GM18526 (cell line): ENCODE data around the gene CCL2.

Experiments used
- POLR2A ChIP-seq: IDR thresholded peaks from 3 replicates; pipeline ENCODE4 v1.6.1; 2011; ENCODE audit not compliant: insufficient read length; ENCODE audit errors: extremely low read depth

The CCL2 gene

DNA sequence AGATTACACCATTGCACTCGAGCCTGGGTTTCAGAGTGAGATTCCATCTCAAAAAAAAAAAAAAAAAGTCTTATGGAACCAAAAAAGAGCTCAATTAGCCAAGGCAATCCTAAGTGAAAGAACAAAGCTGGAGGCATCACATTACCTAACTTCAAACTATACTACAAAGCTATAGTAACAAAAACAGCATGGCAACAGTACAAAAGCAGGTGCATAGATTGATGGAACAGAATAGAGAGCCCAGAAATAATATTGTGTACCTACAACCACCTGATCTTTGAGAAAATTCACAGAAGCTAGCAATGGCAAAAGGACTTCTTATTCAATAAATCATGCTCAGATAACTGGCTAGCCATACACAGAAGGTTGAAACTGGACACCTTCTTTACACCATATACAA is 24.7 kb upstream of the CCL2 start:
- no peak for TF ChIP-seq POLR2A

DNA sequence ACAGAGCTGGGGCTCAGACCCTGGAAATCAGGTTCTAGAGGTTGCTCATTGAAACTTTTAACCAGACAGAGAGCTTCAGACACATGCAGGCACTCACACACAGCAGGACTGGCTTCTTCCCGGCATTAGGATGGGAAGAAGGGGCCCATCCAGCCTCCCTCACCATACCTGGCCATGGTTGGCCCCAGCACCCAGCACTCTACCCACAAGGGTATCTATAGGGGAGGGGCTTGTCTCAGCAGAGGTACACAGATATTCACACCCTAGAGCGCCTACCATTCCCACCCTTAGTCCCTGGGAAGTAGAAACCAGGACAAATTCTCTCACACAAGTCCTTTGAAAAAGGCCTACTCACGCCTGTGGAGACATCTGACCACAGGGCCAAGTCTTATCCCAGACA is 20.5 kb upstream of the CCL2 start:
- no peak for TF ChIP-seq POLR2A

DNA sequence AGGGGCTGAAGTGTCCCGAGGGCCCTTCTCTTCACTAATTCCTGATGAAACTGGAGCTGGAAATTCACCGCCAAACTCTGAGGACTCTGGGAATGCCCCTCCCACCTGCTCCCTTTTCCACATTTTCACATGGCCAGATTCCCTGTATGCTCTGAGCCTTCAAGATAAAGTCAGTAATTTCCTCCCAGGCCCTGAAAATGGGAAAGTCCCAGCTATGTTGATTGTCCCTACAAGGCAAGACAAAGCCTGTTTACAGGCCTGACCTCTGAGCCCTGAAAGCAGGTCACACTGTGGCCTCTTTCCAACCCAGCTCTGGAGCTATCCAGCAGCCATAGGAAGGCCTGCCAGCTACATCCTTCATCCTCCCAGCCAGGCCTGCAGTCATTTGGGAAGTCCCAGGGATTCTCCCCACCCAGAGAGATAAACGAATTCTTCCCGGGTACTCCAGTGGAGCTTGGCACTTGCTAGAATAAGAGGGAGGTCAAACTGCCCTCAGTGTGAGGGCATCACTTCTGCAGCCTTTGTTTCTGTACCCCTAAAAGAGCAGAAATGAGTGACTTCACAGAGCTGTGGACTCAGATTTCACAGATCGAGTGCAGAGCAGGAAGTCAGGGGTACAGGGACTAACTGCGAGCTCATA is 19.6 kb upstream of the CCL2 start:
- TF ChIP-seq POLR2A, result no peak

DNA sequence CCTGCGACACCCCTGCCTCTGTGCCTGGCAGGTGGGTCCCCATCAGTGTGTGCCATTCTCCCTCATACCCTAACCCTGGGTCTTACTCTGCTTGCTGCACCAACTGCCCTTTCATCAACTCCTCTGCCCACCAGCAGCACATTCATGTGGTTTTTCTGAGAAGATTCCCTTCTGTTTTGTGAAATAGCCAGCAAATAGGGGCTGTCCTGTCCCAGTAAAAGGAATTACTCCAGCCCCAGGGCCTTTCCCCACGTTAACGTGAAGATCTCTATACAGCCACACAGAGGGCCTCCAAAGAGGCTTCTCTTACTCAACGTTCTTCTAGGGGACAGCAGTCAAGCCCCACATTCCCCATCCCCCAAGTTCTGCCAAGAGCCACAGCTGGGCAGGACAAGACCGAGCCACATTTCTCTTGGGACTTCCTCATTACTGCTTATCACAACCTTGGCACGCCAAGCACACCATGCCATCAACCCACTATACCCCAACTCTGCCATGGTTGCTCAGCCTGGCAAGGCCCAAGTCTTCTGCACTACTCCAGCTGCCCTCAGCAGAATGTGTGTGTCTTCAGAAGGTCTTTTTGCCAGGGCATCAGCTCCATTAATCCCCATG is 18.7 kb upstream of the CCL2 start:
- TF ChIP-seq POLR2A, result no peak

DNA sequence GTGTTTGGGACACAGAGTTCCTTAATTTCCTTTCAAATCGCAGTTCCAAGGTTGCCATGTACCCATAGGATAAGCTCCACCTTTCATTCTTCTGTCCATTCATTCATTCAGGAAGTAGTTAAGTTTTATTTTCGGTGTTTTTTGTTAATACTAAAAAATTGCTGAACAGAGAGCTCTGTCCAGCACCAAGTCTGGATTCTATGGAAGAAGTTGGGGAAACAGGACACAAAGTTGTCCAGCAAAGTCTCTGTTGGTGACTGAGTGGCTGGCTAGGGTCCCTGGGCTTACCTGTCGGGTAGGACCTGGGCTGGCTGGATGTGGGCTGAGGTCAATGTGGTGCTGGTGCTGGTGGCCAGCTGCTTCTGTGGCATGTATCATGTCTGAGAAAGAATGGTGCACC is 17.6 kb upstream of the CCL2 start:
- no peak for TF ChIP-seq POLR2A

DNA sequence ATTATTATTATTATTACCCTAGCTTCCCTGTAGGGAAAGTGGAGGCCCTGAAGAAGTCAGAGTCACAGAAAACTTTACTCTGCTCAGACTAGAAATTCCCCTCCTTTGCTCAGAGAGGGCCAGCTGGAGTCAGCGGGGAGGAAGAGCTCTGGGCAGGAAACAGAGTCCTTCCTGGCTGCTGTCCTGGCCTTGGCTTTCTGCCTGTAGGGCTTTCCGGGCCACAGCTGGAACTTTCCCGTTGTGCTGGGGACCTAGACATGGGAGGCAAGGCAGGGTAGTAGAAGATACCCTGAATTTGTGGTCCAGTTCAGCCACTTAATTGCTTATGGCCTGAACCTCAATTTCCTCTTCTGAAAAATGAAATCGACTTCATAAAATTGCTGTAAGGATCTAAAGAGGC is 14.0 kb upstream of the CCL2 start:
- TF ChIP-seq POLR2A, result no peak

DNA sequence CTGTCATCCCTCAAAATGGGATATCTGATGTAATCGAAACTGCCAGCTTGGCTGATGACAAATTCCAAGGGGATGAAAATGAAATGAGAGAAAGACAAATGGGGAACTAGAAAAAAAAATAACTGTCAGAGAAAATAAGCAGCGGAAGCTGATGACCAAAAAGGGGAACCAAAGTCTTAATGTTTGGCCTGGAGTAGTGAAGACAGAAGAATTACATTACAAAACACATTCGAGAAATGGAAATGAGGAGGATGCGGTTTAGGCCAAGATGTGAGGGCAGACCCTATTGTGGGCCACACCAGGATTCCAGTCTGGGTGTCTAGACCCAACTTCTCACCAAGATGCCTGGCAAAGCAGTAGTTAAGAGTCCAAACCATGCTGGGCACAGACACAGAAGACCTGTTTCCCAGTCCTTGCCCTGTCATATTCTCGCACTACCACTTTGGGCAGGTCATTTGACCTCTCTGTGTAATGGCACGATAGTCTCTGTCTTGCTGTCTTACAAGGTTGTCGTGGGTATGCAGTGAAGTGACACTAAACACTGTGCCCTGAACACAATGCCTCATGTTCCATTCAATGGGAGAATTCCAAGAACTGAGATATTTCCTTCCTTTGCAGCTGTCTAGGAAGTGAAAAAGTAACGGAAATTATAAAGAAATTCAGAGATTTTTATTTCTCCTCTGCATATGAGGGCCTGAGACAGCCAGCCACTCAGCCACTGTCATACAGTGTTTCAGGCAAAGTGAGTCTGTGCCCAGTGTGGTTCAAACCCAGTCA is 12.3 kb upstream of the CCL2 start:
- no peak for TF ChIP-seq POLR2A

DNA sequence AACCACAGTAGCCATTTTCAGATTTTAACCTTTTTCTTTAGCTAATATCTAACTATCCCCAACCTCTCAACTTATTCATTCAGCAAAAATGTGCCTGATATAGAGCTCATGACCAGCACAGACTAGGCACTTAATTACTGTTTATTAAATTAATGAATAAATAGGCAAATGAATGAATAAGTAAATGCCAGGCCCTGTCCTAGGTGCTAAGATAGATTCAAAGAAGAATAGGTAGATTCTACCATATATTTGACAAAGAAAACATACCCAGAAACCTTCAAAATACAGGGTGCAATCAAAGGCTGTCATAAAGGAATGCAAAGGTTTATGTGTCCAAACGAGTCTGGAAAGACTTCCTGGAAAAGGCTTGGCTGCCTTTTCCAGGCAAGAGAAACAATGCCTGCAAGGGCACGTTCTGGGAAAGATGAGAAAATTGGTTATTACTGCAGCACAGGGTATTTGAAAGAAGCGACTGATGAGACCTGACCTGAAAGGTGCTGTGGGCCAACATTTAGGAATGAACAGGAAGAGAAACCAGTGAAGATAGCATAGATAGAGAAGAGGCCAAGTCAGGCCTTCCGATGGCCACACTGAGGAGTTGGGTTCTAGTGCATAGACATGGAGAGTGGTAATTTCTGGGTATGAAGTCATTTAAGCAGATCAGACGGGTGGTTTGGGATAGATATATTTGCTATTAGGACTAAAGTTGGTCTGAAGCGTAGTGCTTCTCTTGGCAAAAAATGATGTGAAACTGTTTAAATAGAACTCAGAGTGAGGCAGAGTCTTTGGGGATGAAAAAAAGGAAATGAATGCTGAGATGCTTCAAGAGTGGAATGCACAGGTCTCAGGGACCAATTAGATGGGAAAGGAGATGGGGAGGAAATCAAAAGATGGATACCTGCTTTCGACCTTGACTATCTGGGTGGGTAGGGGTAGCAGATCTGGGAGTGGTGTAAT is 11.4 kb upstream of the CCL2 start:
- TF ChIP-seq POLR2A, result no peak

DNA sequence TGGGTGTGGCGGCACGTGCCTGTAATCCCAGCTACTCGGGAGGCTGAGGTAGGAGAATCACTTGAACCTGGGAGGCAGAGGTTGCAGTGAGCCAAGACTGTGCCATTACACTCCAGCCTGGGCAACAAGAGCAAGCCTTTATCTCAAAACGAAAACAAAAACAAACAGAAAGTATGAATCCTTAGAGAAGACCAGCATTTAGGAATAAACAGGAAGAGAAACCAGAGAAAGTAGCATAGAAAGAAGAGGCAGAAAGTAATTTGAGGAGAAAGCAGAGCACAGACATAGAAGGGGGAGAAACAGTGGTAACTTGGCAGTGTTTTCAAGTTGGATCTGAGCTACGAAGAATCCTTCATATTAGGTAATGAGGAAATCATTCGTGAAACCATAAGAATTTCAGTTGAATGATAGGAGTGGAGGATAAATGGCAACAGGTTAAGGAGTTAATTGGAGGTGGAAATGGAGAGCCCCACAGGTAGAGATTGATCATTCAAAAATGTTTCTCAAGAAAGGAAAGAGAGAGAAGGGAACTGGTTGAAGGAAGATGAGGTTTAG is 9.7 kb upstream of the CCL2 start:
- no peak for TF ChIP-seq POLR2A

DNA sequence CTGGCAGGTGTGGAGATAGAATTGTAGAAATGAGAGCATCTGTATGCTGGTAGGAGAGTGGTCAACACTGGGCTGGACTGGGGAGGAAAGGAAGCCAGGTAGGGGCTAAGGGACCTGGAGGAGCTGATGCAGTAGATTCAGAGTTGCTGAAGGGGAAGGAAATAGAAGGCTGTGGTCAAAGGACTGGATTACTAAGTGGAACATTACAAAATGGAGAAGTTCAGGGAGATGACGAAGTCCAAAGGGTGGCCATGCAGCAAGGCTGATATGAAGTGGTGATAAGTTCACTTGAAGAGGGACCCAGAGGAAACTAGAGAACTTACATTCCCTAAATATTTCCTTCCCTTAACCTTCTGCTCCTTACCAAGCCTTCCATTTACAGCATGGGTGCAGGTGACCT is 8.6 kb upstream of the CCL2 start:
- TF ChIP-seq POLR2A, result no peak

DNA sequence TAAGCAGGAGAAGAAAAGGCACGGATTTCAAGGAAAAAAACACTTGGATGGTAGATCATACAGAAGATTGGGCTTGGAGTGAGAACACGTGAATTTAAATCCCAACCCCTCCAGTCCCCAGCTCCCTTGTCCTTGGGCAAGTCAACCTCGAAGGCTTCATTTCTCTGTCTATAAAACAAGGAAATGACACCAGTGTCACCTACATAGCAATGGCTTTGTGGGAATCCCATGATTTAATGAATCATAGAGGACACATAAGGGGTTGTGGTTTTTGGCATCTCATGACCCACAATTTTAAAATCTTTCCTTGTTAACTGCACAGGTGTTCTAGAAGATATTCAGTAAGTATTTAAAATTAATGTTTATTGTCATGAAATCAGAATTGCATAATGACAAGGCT is 8.2 kb upstream of the CCL2 start:
- no peak for TF ChIP-seq POLR2A

DNA sequence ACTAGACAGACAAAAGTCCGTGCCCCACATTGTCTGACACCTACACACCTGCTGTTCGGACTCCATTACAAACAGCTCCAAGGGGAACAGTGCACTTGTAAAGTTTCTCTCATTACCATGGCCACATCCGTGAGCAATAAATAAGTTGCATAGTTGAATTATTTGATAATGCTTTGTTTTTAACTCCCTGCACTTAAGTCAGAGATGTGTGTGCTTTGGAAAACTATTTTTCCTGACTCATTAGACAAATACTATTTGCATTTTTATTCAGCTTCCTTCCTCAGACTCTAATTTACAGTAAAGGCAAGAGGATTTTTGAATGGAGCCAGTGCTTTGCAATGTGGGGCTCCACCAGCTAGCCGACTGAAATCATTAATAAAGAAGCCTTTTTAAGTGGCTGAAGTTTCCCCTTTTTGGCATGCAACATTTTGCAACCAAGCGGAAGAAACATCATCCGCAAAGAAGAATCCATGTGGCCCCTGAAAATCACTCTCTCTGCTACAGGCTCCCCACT is 6.5 kb upstream of the CCL2 start:
- TF ChIP-seq POLR2A, result no peak

DNA sequence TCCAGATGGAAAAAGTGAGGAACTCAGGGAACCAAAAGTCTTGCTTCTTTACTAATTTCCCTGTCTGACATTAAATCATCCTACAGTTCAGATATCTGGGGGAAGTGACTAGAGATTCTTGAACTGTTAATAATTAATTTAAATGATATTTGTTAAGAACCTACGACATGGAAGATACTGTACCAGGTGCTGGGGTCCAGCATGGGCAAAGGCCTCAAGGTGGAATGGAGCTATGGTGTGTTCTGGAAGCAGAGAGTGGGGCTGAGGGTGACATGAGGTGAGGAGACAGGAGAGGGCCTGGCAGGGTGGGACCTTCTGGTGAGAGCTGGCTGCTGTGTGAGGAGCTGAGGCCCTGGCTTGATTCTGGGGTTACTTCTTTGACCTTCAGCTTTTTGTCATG is 6.0 kb upstream of the CCL2 start:
- no peak for TF ChIP-seq POLR2A

DNA sequence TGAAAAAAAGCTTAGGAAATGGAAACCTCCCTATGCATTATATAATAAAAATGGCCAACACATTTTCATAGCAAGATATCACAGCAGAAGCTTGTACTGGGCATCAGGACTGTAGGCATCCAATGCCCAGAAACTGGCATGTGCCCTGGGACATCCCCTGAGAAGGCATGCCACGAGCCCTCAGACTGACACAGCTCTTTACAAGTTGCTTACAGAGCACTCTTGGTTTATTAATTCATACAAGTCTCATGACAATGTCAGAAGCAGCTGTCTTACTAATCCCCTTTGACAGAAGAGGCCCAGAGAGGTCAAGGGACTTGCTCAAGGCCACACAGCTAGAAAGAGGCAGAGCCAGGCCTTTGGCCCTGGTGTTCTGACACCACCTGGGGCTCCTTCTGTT is 5.6 kb upstream of the CCL2 start:
- TF ChIP-seq POLR2A, result no peak

DNA sequence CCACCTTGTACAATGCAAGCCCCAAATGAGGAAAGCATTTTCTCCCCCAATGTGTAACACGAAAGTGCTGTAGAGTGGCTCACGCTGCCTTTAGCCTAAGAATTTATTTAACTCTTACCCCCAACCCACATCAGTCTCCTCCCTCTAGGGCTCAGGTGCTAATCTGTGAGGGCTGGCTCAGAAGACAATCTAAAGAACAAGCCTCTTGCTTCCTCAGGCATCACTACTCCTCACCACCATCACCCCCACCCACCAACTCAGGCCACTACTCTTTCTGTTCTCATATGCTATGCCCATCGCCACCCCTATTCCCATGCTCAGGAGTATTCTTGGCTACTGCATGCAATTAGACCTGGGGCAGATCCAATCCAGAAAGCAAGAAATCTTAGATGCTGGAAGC is 3.9 kb upstream of the CCL2 start:
- no peak for TF ChIP-seq POLR2A
